GM12872 (cell line): ENCODE measurements around the gene ANKRD36C.

Source experiments
- CTCF ChIP-seq: IDR thresholded peaks from 3 replicates; pipeline ENCODE4 v1.5.1; 2011; ENCODE audit warnings: low read depth, mild to moderate bottlenecking, low read length, moderate library complexity; ENCODE audit not compliant: insufficient read depth

The ANKRD36C gene

GRCh38 chr2:95992520-95993272, 1.1 kb upstream of the ANKRD36C start:
- TF ChIP-seq CTCF: peak; percentile 63; the same call in 2 of the 3 replicates

GRCh38 chr2:95836151-95836550, 155.5 kb downstream of the ANKRD36C start:
- no peak for TF ChIP-seq CTCF

GRCh38 chr2:95799892-95800291, 191.7 kb downstream of the ANKRD36C start:
- TF ChIP-seq CTCF: no peak
